ENCODE measurements around the gene GTF3C5.

Gene GTF3C5

GRCh38 chr9:133094842-133095393 lies 64.1 kb downstream of the GTF3C5 start:
- no peak for DNase-seq

GRCh38 chr9:133098104-133098754 lies 67.4 kb downstream of the GTF3C5 start:
- DNase-seq, result no peak

- no peak for DNase-seq
Observed at GRCh38 chr9:133098871-133099270, 68.1 kb downstream of the GTF3C5 start.

GRCh38 chr9:133099726-133100505 lies 69.1 kb downstream of the GTF3C5 start:
- no peak for DNase-seq

GRCh38 chr9:133100506-133101355 lies 69.9 kb downstream of the GTF3C5 start:
- no peak for DNase-seq

- no peak for DNase-seq
Observed at GRCh38 chr9:133101356-133102189, 70.8 kb downstream of the GTF3C5 start.

- DNase-seq, result no peak
Observed at GRCh38 chr9:133102190-133103021, 71.6 kb downstream of the GTF3C5 start.

GRCh38 chr9:133103183-133103986 lies 72.6 kb downstream of the GTF3C5 start:
- peak; percentile 61 for DNase-seq

GRCh38 chr9:133103987-133104505 lies 73.2 kb downstream of the GTF3C5 start:
- no peak for DNase-seq

- DNase-seq, result no peak
Observed at GRCh38 chr9:133104718-133105460, 74.1 kb downstream of the GTF3C5 start.

- no peak for DNase-seq
Observed at GRCh38 chr9:133105461-133105770, 74.6 kb downstream of the GTF3C5 start.

GRCh38 chr9:133106511-133107244 lies 75.9 kb downstream of the GTF3C5 start:
- DNase-seq, result no peak

- no peak for DNase-seq
Observed at GRCh38 chr9:133107245-133107722, 76.5 kb downstream of the GTF3C5 start.

Data from CD4-positive, alpha-beta T cell treated with Interleukin-10 for 1 hour (primary cell).